Bronchial epithelial cell (primary cell): ENCODE measurements around the gene WDR70. TPM values are rescaled to one million over a fixed set of nuclear protein-coding genes. Genes with fewer than 3 reads are reported as not detected.

Experiments
- DNase-seq: peaks from one replicate; pipeline ENCODE4 v3.0.0-alpha.2; 2010; ENCODE audit warnings: low read depth
- FAIRE-seq: peaks from 2 replicates; lab custom pipeline; 2011; peaks lifted over from hg19 to GRCh38; lab: Jason Lieb, UNC
- H3K27me3 ChIP-seq: 2 replicates; pipeline ENCODE4 v1.5.1; 2011; ENCODE audit warnings: low read length; ENCODE audit not compliant: control insufficient read depth, insufficient read depth
- H3K36me3 ChIP-seq: 2 replicates; pipeline ENCODE4 v1.5.1; 2011; ENCODE audit warnings: low read length; ENCODE audit not compliant: control insufficient read depth, insufficient read depth
- H3K4me3 ChIP-seq: 2 replicates; pipeline ENCODE4 v1.5.1; 2011; ENCODE audit warnings: mild to moderate bottlenecking, low read depth, low read length, control low read depth
- CTCF ChIP-seq: IDR thresholded peaks from 2 replicates; pipeline ENCODE4 v1.5.1; 2011; ENCODE audit warnings: mild to moderate bottlenecking, moderate library complexity, low read length, control low read depth, inconsistent platforms; ENCODE audit not compliant: insufficient read depth, severe bottlenecking
- total RNA-seq: library from RNA; depleted of rRNA; stranded (reverse); fragments of >200 nt; gene quantifications from 2 replicates; pipeline ENCODE4 v1.2.1, GENCODE V29; 2014

WDR70 gene
- total RNA-seq, 1 donor from 2014 or later = 17.9 TPM

- FAIRE-seq = no peak
- no peak for DNase-seq
- H3K36me3 ChIP-seq = peaks cover 3% of the 10 kb centered on the region
- H3K27me3 ChIP-seq = no peaks in the 10 kb centered on the region
- H3K4me3 ChIP-seq = no peak overlapping the region
- no peak for TF ChIP-seq CTCF
These were observed 348.1 kb downstream of the WDR70 start for GRCh38 chr5:37727238-37727637.

GRCh38 chr5:37730896-37731455, 351.9 kb downstream of the WDR70 start:
- H3K36me3 ChIP-seq = peaks cover 3% of the 10 kb centered on the region
- no peak for TF ChIP-seq CTCF

GRCh38 chr5:37734114-37734513, 355.0 kb downstream of the WDR70 start:
- DNase-seq = no peak
- FAIRE-seq = no peak
- Histone ChIP-seq H3K4me3 (no peak overlapping the region), H3K27me3 (no peaks in the 10 kb centered on the region), H3K36me3 (peaks cover 1% of the 10 kb centered on the region)
- TF ChIP-seq CTCF = no peak

More at GRCh38 chr5:37730896-37731455, 351.9 kb downstream of the WDR70 start:
- no peaks in the 10 kb centered on the region for H3K27me3 ChIP-seq
- H3K4me3 ChIP-seq = no peak overlapping the region
- FAIRE-seq = no peak
- DNase-seq = no peak

GRCh38 chr5:37735649-37736347, 356.7 kb downstream of the WDR70 start:
- FAIRE-seq = no peak
- no peak for TF ChIP-seq CTCF
- H3K27me3 ChIP-seq = no peaks in the 10 kb centered on the region
- H3K4me3 ChIP-seq = no peak overlapping the region
- H3K36me3 ChIP-seq = peaks cover 1% of the 10 kb centered on the region
- DNase-seq = no peak

GRCh38 chr5:37736397-37736796, 357.3 kb downstream of the WDR70 start:
- no peak for TF ChIP-seq CTCF
- Histone ChIP-seq H3K4me3 (no peak overlapping the region), H3K27me3 (no peaks in the 10 kb centered on the region), H3K36me3 (no peaks in the 10 kb centered on the region)
- no peak for FAIRE-seq
- no peak for DNase-seq
